Measurements from ENCODE around the gene CCDC61.
A peak's percentile ranks its signal among the peaks of the same experiment; 100 is the strongest.

CCDC61 gene

DNA sequence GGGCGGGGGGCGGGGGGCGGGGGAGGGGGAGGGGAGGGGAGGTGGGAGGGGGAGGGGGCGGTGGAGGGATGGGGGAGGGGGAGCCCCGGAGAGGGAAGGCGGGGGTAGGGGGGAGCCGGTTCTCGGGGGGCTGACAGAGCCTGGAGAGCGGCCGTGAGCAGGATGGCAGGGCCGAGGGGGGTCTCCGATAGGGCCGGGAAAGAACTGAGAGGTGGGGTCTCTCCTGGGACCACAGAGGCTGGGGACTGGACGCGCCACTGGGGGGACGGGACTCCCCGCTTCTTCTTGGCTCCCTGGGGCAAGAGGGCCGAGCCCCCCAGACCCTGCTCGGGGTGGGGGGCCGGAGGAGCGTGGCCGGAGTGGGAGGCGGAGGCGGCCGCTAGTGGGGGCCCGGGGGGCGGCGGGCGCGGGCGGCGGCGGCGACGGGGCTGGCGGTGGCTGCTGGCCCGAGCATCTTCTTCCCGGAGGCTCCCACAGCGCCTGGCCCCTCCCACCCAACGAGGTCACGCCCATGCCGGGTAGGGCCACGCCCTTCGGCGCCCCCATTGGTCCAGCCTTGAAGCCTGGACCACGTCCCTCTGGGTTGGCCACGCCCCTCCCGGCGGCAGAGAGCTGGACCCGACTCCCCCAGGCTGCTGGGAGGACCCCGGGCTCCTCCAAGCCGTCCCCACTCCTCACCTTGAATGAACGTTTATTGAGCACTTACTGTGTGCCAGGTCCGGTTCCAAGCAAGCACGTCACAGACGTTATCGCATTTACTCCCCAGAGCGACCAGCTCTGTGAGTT lies 21.5 kb upstream of the CCDC61 start, which contains the start of gene NOVA2:
Gene NOVA2, minus strand, starts transcription at position 313 of the 786 bp plus-strand sequence. CDS start 514 bp downstream, outside the sequence.
- DNase-seq (ENCODE audit: low read depth in 2 of 2): peak; percentile 30 to 55

DNA sequence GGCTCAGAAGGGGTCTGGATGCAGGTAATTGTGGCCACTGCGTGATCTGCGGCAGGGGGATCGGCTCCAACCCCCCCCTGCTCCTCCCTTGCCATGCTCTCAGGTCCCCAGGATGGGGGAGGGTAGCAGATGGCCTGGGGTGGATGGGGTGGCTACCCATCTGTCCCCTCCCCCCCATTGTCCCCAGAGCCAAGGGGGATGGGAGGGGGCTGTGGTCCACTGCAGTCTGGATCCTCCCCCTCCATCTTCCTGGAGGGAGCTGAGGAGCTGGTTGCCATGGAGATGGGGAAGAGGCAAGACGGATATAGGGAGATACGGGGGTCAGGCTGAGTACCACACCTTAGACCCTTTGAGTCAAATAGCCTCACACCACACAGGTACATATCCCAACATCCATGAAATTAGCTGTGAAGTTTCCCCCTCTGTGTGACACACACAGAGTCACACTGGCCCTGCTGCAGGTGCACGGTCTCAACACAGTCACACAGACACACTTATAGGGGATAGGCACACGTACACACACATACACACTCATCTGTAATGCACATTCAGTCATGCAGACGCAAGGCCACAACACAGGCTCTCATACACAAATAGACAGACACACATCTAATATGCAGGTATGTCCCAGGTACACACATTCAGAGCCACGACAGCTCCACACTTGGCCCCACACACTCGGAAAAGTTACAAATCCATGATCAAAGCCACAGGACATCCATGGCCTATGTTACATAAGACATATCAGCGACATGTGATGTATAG lies 19.8 kb upstream of the CCDC61 start:
- DNase-seq (ENCODE audit: low read depth in 2 of 2): no peak

DNA sequence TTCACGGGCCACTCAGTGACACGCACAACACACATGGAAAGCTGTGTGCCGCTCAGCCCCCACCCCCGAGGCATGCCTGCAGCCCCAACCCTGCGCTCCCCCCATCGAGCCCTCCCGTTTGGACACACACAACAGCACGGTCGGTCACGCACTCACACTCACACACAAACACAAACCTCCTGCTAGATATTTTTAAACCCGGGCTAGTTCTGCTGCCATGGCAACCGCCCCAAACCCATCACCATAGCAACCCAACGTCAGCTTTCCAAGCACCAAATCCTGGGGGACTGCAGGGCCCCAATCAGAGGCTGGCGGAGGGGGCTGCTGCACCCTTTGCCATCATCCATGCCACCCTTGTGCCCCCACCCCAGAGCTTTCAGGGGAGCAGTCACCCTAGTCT lies 19.1 kb upstream of the CCDC61 start:
- no peak for DNase-seq (ENCODE audit: low read depth in 2 of 2)

DNA sequence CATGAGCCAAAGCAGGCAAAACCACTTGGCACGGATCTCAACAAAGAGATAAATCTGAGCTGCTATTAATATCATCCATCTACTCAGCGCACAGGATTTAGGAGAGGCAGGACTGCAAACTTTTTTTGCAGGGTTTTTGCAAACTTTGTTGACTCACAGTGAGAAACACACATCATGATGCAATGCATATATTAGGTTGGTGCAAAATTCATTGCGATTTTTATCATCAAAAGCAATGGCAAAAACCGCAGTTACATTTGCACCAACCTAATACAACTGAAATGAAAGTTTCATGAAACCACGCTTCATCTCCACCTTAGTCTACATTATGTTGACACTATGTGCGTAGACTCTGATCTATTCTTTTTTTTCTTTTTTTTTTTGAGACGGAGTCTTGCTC lies 17.1 kb upstream of the CCDC61 start:
- no peak for DNase-seq (ENCODE audit: low read depth in 2 of 2)

DNA sequence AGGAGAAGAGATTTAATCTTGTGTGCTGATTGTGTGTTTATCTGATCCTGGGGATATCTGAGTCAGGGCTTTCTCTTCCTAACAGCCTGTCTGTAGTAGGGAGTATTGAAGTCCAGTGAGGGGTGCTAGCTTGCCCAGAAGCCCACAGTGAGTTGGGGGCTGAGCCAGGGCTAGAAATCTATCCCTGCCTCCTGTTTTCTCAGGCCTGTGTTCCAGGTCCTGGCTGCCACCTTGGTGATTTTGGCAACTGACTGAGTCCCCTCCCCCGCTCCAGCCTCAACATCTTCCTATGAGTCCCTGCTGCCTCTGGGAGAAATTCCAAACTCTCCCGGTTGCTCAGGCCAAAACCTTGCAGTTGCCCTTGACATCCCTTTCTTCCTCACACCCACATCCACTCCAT lies 13.9 kb upstream of the CCDC61 start:
- DNase-seq (ENCODE audit: low read depth in 2 of 2): no peak

DNA sequence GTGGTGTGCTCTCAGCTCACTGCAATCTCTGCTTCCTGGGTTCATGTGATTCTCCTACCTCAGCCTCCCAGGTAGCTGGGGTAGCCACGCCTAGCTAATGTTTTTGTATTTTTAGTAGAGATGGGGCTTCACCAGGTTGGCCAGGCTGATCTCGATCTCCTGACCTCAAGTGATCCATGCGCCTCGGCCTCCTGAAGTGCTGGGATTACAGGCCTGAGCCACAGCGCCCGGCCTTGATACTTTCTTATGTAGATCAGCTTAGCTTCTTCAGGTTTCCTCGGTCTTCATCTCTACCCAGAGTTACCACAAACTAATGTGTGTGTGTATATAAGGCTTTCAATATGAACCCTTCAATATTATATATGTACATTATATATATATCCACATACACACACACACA lies 9.9 kb upstream of the CCDC61 start:
- DNase-seq (ENCODE audit: low read depth in 2 of 2): no peak

DNA sequence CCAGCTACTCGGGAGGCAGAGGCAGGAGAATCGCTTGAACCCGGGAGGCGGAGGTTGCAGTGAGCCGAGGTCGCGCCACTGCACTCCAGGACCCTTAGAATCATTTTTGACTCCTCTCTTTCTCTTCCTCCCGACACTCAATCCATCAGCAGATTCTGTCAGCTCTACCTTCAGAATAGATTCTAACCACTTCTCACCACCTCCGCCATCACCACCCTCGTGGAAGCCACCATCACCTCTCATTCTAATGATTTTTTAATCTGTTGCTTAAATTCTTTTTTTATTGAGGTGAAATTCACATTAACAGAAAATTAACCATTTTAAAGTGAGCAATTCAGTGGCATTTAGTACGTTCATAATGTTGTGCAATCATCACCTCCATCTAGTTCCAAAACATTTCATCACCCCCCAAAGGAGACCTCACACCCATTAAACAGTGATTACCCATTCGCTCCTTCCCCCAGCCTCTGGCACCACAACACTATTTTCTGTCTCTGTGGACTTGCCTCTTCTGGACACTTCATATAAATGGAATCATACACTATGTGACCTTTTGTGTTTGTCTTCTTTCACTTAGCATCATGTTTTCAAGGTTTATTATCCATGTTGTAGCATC lies 5.0 kb upstream of the CCDC61 start:
- DNase-seq (ENCODE audit: low read depth in 2 of 2): no peak

DNA sequence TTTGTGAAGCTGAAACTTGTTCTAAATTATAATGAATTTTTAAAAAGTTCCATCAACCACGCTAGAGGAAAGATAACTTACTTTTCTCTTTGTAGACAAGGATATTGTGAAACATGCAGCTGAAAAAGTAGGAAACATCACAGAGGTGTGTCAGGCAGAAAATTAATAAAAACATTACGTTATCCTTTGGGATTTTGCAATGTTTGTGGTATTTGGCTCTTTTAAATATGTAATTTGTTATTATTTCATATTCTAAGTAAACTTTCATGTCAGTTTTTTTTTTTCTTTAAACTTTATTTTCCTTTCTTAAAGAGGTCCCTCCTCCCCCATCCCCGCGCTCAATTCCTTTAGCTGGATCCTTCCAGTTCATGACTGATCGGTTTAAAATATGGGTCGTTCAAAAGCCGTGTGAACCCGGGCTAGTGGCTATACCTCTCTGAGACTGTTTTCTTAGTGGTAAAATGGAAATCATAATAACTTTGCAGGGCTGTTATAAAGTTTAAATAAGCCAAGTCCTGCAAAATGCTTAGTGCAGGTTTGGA lies 740 bp upstream of the CCDC61 start:
- DNase-seq (ENCODE audit: low read depth in 2 of 2): no peak

DNA sequence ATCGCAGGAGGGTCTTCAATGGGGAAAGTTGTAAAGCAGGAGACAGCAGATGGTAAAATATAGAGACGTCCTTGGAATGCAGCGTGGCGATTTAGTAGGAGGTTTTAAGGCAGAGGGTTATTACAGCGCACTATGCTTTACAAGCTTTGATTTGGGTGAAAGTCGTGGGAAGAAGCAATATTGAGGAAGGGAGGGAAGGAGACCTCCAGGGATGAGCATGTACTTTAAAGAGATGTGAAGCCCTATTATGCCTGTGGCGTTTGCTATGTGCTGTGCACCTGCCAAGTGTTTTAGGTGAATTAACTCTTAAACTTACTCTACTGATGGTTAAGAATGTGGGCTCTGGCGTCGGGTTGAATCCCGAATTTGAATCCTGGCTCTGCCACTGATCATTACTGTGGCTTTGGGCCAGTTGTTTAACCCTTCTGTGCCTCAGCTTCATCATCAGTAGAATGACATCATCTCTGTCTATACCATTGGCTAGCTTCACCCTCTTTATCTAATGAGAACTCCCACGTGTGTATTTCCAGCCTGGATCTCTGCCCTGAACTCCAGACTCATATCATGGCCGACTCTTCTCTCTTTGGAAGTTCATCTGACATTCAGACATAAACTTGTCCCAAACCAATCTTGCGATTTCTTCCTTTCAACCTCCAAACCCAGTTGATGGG lies 583 bp downstream of the CCDC61 start:
- no peak for DNase-seq (ENCODE audit: low read depth in 2 of 2)

DNA sequence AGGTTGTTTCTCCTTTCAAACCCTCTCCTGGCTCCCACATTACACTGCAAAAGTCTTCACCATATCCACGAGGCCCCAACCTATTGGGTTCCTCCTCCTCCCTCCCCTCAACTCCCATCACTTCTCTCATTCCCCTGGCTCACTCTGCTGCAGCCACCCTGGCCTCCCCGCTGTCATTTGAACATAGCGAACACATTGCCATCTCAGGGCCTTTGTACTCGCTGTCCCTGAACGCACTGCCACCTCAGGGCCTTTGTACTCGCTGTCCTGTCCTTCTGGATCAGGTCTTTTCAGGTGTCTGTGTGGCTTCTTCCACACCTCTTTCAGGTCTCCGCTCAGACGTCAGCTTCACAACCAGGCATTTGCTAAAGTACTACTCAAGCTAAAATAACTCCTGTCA lies 1.7 kb downstream of the CCDC61 start:
- no peak for DNase-seq (ENCODE audit: low read depth in 2 of 2)

DNA sequence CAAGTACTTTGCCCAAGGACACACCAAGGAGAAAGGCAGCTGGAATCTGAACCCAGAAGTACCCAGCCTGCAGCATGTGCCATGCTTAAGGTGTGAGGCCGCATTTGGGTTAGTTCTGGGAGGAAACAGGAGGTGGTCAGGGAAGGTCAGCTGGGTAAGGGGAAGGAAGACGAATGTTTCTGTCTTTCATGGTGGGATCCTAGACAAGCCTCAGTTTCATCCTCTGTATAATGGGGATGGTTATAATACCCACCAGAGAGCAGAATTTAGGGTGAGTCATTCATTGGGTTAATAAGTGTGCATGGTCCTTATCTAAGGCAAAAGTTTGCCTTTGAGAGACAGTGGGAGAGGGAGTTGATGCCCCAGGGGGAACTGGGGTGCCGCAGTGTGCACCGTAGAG lies 3.6 kb downstream of the CCDC61 start:
- no peak for DNase-seq (ENCODE audit: low read depth in 2 of 2)

DNA sequence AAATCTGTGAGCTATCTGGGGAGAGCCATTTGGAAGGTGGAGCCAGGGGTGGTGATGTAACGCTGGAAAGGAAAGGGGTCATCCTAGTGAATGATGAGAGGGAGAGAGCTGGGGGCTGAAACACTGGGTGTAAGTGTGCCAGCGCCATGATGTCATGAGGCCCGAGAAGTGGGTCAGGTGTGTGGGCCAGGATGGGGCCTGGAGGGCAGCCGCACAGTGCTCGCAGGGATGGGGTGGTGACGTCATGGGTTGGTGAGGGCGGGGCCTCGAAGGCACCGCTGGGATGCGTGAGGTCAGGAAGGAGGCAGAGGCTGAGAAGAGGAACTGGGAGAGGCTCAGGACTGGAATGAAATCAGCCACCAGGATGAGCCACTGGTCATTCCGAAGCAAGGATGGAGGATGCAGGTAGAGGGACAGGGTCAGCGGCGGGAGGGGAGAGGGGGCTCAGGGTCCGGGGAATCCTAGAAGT lies 4.4 kb downstream of the CCDC61 start:
- no peak for DNase-seq (ENCODE audit: low read depth in 2 of 2)

DNA sequence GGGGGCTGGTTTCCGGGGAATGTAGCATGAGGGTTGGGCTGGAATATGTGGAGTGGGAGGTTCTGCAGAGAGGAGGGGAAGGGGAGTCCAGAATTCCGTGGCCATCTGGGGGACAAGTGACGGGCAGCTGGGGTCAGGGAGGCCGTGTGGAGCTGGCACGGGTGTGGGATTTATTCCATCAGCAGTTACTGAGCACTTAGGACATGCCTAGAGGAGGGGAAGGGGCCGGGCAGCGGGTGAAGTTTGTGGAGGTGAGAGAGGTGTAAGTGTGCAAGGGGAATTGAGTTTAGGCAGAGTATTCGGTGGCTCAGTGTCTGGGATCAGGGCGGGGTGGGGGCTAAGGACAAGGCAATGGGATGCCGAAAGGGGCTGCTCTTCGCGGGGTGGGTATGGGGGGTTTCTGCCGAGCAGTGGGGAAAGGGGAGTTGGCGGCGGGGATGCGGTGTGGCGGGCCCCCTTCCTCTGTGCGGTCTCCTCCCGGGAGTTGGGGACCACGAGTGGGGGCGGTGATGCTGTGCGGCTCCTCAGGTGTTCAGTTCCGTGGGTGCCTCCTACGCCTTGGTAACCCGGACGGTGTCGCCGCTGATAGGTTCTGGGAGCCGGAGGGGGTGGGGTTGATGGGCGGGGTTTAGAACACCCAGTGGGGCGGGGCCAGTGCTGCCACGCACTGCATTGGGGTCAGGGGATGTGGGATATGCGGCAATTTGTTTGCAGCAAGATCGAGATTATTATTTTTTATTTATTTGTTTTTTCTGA lies 5.4 kb downstream of the CCDC61 start:
- peak; percentile 44 to 60 for DNase-seq (ENCODE audit: low read depth in 2 of 2)

DNA sequence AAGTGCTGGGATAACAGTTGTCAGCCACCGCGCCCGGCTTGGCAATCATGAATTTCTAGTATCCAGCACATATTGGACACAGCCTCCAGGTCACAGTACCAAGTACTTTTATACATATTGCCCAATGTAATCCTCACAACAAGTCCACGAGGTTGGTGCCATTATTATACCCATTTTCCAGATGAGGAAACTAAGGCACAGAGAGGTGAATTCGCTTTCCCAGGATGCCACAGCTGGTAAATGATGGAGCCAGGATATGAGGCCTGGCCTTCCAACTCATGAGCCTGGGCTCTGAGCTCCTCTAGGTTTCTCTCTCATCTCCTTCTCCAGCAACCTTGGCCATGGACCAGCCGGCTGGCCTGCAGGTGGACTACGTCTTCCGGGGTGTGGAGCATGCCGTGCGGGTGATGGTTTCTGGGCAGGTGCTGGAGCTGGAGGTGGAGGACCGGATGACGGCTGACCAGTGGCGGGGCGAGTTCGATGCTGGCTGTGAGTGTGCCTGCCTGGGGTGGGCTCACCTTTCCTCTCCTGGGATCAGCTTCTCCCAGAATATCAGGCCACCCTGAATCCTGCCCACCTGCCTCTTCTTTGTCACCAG lies 7.5 kb downstream of the CCDC61 start:
- no peak for DNase-seq (ENCODE audit: low read depth in 2 of 2)

DNA sequence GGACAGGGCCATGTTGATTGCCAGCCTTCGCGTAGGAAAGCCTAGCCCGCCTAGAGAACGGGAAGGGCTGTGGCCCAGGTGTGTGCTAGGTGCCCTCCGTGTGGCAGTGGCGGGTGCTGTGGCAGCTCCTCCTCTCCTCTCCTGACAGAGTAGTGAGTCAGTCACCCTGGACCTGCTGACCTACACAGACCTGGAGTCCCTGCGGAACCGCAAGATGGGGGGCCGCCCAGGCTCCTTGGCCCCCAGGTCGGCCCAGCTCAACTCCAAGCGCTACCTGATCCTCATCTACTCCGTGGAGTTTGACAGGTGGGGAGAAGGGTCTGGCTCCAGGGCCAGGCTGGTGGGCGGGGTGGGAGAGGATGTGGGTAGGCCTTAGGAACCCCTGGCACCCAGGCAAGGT lies 11.1 kb downstream of the CCDC61 start:
- DNase-seq (ENCODE audit: low read depth in 2 of 2): no peak

DNA sequence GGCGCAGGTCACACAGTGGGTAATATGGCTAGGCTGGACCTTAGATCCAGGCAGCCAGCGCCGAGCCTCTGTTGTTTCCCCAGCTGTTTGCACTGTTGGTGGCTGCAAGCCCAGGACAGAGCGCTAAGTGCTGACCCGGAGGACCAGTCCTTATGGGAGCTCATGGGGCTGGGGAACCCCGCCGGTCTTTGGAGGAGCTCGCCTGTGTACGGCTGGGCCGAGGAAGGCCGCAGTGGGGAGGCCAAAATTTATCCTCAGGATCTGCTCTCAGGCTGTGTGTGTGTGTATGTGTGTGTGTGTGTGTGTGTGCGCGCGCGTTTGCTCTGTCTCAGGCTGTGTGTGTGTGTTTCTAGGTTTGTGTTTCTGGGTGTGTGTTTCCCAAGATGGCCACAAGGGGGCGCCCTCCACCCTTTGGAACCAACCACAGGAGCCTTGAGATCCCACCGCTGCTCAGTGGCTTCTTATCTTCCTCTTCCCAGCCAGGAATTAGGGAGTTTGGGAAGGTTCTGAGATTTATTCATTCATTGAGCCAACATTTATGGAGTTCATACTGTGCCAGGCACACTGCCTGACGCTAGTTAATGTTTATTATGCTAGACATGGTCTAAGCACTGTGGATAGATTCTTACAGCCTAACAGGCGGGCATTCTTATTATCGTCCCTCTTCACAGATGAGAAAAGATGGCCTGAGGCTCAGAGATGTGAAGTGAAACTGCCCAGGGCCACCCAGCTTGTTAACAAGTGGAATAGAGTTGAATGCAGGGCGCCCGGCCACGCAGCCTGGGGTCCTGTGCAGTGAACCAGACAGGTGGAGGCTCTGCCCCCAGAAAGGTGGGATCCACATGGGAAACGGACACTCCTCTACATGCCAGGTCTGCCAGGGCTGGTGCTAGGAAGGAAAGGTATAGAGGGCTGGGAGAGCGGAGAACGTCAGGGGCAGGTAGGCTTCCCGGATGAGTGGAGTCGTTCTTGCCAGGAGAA lies 14.6 kb downstream of the CCDC61 start:
- peak; percentile 42 to 51 for DNase-seq (ENCODE audit: low read depth in 2 of 2)

DNA sequence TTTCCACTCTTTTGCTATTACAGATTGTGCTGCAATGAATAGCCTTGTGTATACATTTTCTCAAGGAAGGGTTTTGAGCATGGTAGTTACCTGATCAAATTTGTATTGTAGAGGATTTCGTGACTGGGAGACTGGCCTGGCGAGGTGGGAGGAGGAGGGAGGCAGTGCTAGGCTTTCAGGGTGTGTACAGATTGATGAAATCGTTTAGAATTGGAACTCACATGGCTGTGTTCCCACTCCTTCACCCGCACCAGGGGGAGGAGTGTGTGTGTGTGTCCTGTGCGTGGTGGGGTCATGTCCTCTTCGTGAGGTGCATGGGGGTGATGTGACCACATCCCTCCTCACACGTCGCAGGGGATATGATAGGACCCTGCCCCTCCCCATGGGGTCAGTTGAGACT lies 19.3 kb downstream of the CCDC61 start:
- no peak for DNase-seq (ENCODE audit: low read depth in 2 of 2)

DNA sequence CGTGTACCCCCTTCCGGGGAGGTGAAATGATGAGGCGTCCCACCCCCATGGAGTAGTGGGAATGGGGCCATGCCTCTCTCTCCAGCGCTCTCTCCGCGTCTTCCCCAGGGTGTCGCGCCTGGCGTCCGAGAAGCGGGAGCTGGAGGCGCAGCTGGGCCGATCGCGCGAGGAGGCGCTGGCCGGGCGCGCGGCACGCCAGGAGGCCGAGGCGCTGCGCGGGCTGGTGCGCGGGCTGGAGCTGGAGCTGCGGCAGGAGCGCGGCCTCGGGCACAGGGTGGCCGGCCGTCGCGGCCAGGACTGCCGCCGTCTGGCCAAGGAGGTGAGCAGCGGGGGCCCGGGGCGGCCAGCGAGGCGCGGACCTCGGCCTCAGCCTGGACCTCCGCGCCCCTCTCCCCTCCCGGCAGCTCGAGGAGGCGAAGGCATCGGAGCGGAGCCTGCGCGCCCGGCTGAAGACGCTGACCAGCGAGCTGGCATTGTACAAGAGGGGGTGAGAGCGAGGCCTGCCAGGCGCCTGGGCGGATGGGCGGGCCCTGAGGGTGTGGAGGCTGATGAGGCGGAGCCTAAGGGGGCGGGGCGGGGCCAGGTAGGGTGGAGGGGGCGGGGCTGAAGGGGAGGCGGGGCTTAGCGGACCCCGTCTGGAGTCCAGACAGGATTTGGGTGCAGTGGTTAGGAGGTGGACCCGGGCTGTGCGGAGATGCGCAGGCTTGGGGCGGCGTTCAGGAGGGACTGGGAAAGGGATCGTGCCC lies 19.8 kb downstream of the CCDC61 start:
- peak; percentile 55 to 57 for DNase-seq (ENCODE audit: low read depth in 2 of 2)
